T-cell (primary cell): ENCODE results near the gene SLC11A1. TPM values are rescaled to one million over a fixed set of nuclear protein-coding genes. Genes with fewer than 3 reads are reported as not detected.

ENCODE experiments used
- ATAC-seq, 4 experiments: fragments of 200-7000 bp in 3 of 4; fragments of 150-1000 bp in 1 of 4; cut with Tn5 transposase; replicated peaks in 1 of 4; 1 replicate in 3 of 4; 2 replicates in 1 of 4; pipeline ENCODE4 v1.10.0; 2021; ENCODE audit warnings: moderate library complexity in 3 of 4, mild to moderate bottlenecking in 2 of 4, moderate number of reproducible peaks in 1 of 4
- CTCF ChIA-PET, 2 donors: fragments of 300-600 bp; sonication (Branson Sonifier 250); formaldehyde crosslinking; loops; one replicate each; lab custom pipeline; 2022; ENCODE audit warnings: antibody characterized with exemption in 2 of 2; lab: Charles Lee
- POLR2A ChIA-PET, 2 donors: fragments of 300-600 bp; sonication (Branson Sonifier 250); formaldehyde crosslinking; loops; one replicate each; lab custom pipeline; 2022; ENCODE audit warnings: antibody characterized with exemption in 2 of 2; lab: Charles Lee
- DNase-seq, 35 experiments: peaks; one replicate each; pipeline versions ENCODE4 v3.0.0 to v3.0.0-alpha.2; 2013 to 2023
- H3K27ac ChIP-seq: one replicate; pipeline ENCODE4 v1.5.1; 2013; ENCODE audit warnings: low read length
- H3K27me3 ChIP-seq, 2 experiments: replicated peaks in 1 of 2; 1 replicate in 1 of 2; 2 replicates in 1 of 2; pipeline versions ENCODE4 v1.6.1 to v1.7.0; 2013; ENCODE audit warnings: low read length in 1 of 2, mixed read lengths in 1 of 2; ENCODE audit not compliant: control insufficient read depth in 2 of 2, insufficient read depth in 2 of 2; ENCODE audit errors: extremely low read depth in 1 of 2
- H3K36me3 ChIP-seq, 2 donors: 1 replicate in 1 of 2; 2 replicates in 1 of 2; pipeline versions ENCODE4 v1.6.1 to v1.7.0; 2013; ENCODE audit warnings: low read length in 1 of 2; ENCODE audit not compliant: control insufficient read depth in 2 of 2, insufficient read depth in 1 of 2; ENCODE audit errors: extremely low read depth in 1 of 2
- H3K4me1 ChIP-seq, 2 experiments: 1 replicate in 1 of 2; 2 replicates in 1 of 2; pipeline versions ENCODE4 v1.6.1 to v1.7.0; 2013; ENCODE audit warnings: low read length in 2 of 2, mixed read lengths in 1 of 2; ENCODE audit not compliant: insufficient read depth in 2 of 2, control insufficient read depth in 1 of 2; ENCODE audit errors: extremely low read depth in 1 of 2
- H3K4me3 ChIP-seq, 2 donors: 1 replicate in 1 of 2; 2 replicates in 1 of 2; pipeline versions ENCODE4 v1.5.1 to v1.7.0; 2013; ENCODE audit warnings: mild to moderate bottlenecking in 2 of 2, low read length in 1 of 2, moderate library complexity in 1 of 2; ENCODE audit not compliant: control insufficient read depth in 1 of 2; ENCODE audit errors: extremely low read depth in 1 of 2
- H3K9me3 ChIP-seq: 2 replicates; pipeline ENCODE4 v1.7.0; 2013
- H3K27ac Mint-ChIP-seq, 2 donors: one replicate each; pipeline ENCODE4 v1.8.0; 2020 to 2021; ENCODE audit warnings: mild to moderate bottlenecking in 2 of 2, mixed read lengths in 2 of 2
- H3K27me3 Mint-ChIP-seq, 2 donors: one replicate each; pipeline ENCODE4 v1.8.0; 2021 to 2022; ENCODE audit warnings: mixed read lengths in 2 of 2
- H3K36me3 Mint-ChIP-seq: one replicate; pipeline ENCODE4 v1.8.0; 2021; ENCODE audit warnings: mixed read lengths
- H3K4me1 Mint-ChIP-seq, 3 donors: one replicate each; pipeline ENCODE4 v1.8.0; 2020 to 2022; ENCODE audit warnings: mixed read lengths in 3 of 3, mild to moderate bottlenecking in 1 of 3
- H3K4me3 Mint-ChIP-seq, 3 donors: one replicate each; pipeline ENCODE4 v1.8.0; 2020 to 2022; ENCODE audit warnings: mild to moderate bottlenecking in 3 of 3, mixed read lengths in 3 of 3, moderate library complexity in 3 of 3
- H3K9me3 Mint-ChIP-seq, 3 donors: one replicate each; pipeline ENCODE4 v1.8.0; 2020 to 2022; ENCODE audit warnings: mixed read lengths in 3 of 3
- WGBS: methylation state at CpG from one replicate; pipeline ENCODE4 v1.1.5; 2013; ENCODE audit warnings: missing lambda C conversion rate; ENCODE audit not compliant: insufficient coverage; 5-methylcytosine and 5-hydroxymethylcytosine counted together
- total RNA-seq, 35 experiments: library from RNA in 6 of 35; stranded (reverse) in 6 of 35; fragments of 120-200 nt in 1 of 35; gene quantifications; one replicate each; pipeline versions ENCODE4 v1.2.1 to v1.2.4 and lab custom pipeline; 2013 to 2026

The SLC11A1 gene
- total RNA-seq, 5 donors from 2014 or later (not counting 1 experiment from before 2014, with no cell fraction given), result 0.40 to 1.2 (median 0.79) TPM

DNA sequence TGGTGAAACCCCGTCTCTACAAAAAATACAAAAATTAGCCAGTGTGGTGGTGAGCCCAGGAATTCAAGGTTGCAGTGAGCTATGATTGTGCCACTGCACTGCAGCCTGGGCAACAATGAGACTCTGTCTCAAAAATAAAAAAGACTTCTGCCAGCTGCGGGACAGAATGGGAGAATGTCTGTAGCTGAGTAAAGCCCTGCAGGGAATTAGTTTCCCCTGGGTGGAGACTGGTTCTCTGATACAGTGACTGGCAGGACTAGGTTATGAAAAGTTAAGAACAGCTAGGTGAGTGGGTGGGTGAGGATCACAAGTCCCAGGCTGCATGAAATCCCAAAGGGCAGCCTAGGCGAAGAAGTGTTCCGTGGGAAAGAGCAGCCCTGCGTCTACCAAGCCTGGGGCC, 39.2 kb upstream of the SLC11A1 start:
- ChIA-PET CTCF (no interaction called here), POLR2A (no interaction called here)
- Mint-ChIP-seq H3K4me1 (no peaks in the 10 kb centered on the region), H3K4me3 (no peak overlapping the region), H3K36me3 (no peaks in the 10 kb centered on the region), H3K27ac (no peak overlapping the region), H3K27me3 (no peaks in the 10 kb centered on the region), H3K9me3 (no peaks in the 10 kb centered on the region)
- H3K36me3 ChIP-seq, result no peaks in the 10 kb centered on the region
- ATAC-seq (no peak), DNase-seq (no peak)
- peaks cover 0 to 6% of the 10 kb centered on the region in 2 experiments for H3K27me3 ChIP-seq
- H3K9me3 ChIP-seq, result no peaks in the 10 kb centered on the region
- H3K4me3 ChIP-seq, result no peak overlapping the region
- WGBS, result 95% methylated on average over 4 of the region's 5 CpGs
- no peaks in the 10 kb centered on the region for H3K4me1 ChIP-seq
- no peak overlapping the region for H3K27ac ChIP-seq

DNA sequence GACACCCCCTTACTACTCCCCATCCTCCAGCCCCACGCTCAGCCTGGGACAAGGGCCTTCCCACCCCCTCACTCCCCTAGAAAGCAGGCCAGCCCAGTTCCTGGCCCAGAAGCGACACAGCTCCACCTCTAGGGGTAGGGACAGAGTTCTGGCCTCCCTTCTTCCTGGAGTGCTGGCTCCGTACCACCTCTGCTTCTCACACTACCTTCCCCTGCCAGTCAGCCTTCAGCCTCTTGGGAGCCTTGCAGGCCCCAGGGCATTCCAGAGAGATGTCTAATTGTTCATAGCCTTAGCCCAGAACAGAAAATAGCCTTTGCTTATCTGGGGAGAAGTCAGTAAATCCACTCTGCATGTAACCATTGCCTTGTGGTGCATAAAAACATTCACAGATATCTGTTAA, 38.5 kb upstream of the SLC11A1 start:
- H3K36me3 Mint-ChIP-seq, result no peaks in the 10 kb centered on the region
- 95% methylated on average over 2 of the region's 3 CpGs for WGBS

DNA sequence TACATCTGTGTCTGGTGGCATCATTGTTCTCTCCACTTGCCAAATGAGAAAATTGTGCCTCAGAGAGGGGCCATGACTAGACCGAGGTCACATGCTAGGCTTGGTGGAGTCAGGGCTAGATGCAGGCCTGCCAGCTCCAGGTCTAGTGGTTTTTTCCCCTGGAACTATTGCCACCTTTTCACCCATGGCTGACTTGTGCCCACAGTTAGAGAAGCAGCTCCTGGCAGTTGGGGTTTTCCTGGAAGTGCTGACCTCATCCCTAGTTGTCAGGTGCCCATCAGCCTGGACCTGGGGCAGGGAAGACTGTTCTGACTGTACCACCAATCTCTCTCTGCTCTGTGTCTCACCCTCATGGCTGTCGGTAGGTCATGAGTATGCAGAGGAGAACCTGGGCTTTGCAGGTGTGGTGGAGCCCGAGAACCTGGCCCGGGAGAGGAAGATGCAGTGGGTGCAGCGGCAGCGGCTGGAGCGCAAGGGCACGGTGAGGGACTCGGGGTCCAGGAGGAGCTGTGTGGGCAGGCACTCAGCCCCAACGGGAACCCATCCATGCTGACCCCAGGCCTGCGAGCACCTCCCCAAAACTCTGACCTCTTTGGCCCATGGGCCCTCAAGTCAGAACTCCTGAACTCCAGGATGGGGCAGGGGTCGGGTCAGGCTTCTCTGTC, 37.9 kb upstream of the SLC11A1 start:
- Histone ChIP-seq H3K36me3 (no peaks in the 10 kb centered on the region), H3K4me3 (no peak overlapping the region), H3K27ac (no peak overlapping the region), H3K4me1 (no peaks in the 10 kb centered on the region), H3K27me3 (peaks cover 0 to 6% of the 10 kb centered on the region in 2 experiments), H3K9me3 (no peaks in the 10 kb centered on the region)
- 94% methylated on average over 9 of the region's 12 CpGs for WGBS
- Mint-ChIP-seq H3K9me3 (no peaks in the 10 kb centered on the region), H3K36me3 (no peaks in the 10 kb centered on the region), H3K27ac (no peak overlapping the region), H3K4me3 (no peak overlapping the region), H3K4me1 (no peaks in the 10 kb centered on the region), H3K27me3 (no peaks in the 10 kb centered on the region)
- ChIA-PET CTCF (no interaction called here), POLR2A (no interaction called here)
- DNase-seq (no peak), ATAC-seq (no peak)

More for the DNA sequence above, 38.5 kb upstream of the SLC11A1 start:
- ATAC-seq (no peak), DNase-seq (no peak)
- Histone ChIP-seq H3K9me3 (no peaks in the 10 kb centered on the region), H3K27ac (no peak overlapping the region), H3K4me3 (no peak overlapping the region), H3K27me3 (peaks cover 0 to 6% of the 10 kb centered on the region in 2 experiments), H3K4me1 (no peaks in the 10 kb centered on the region), H3K36me3 (no peaks in the 10 kb centered on the region)
- Mint-ChIP-seq H3K4me3 (no peak overlapping the region), H3K27me3 (no peaks in the 10 kb centered on the region), H3K4me1 (no peaks in the 10 kb centered on the region), H3K9me3 (no peaks in the 10 kb centered on the region), H3K27ac (no peak overlapping the region)
- ChIA-PET CTCF (no interaction called here), POLR2A (no interaction called here)

DNA sequence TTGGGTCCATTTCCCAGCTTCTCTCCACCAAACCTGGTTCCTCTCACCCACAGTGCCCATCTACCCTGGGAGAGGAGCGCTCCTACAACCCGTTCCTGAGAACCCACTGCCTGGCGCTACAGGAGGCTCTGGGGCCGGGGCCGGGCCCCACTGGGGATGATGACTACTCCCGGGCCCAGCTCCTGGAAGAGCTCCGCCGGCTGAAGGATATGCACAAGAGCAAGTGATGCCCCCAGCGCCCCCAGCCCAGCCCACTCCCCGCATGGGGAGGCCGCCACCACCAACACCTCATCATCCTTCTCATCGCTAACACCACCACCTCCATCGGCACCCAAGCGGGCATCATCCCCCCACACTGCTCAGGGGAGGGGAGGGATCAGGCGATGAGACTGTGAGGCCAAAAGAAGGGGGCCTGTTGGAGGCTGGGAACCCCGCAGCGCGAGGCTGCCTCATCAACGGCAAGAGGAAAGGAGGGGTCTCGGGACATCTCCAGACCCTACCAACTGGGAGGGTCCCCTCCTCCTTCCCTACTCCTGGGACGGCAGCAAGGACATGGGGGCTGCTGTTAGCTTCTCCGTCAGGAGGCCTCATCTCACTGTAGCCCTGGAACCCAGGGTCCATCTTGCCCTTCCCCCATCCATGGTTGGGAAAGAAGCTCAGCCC, 37.2 kb upstream of the SLC11A1 start:
- Mint-ChIP-seq H3K27me3 (no peaks in the 10 kb centered on the region), H3K4me1 (no peaks in the 10 kb centered on the region), H3K27ac (no peak overlapping the region), H3K4me3 (no peak overlapping the region), H3K36me3 (no peaks in the 10 kb centered on the region), H3K9me3 (no peaks in the 10 kb centered on the region)
- ATAC-seq, result no peak
- Histone ChIP-seq H3K27ac (no peak overlapping the region), H3K36me3 (no peaks in the 10 kb centered on the region), H3K4me3 (no peak overlapping the region), H3K4me1 (no peaks in the 10 kb centered on the region), H3K9me3 (no peaks in the 10 kb centered on the region), H3K27me3 (peaks cover 0 to 6% of the 10 kb centered on the region in 2 experiments)
- CTCF ChIA-PET, result no interaction called here
- POLR2A ChIA-PET, result no interaction called here
- 90% methylated on average over 7 of the region's 22 CpGs for WGBS
- DNase-seq, result no peak

DNA sequence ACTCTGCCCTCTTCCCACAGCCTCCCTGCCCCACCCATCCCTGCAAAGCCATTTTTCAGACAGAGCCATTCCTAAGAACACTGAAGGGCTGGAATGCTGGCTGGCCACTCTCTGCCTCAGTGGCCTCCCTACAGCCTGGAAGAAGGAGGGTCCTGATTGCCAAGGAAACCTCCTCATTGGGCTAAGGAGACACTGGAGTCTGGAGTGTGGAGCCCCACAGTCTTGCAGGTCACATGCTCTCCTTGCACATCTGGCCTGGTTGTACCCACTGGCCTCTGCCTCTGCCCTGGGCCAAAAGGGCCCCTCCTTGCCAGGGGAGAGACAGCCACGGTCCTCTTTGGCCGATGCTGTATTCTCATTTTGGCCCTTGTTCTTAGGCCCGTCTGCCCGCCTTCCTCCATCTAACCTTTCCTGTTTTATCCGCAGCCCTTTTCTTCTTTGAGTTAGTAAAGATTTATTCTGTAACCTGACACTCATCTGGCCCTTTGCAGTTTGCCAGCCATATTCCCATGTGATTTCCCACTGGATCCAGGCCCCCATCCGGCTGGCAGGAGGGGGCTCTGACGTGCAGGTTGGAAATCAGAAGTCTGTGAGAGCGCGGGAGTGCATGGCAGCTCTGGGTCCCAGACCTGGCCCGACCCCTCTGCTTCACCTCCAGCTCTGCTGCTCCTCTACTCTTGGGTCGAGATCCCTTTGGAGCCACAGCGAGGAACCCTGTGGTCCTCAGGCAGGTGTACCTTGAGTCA, 36.4 kb upstream of the SLC11A1 start:
- Mint-ChIP-seq H3K27me3 (no peaks in the 10 kb centered on the region), H3K9me3 (no peaks in the 10 kb centered on the region), H3K4me3 (no peak overlapping the region), H3K4me1 (no peaks in the 10 kb centered on the region), H3K36me3 (no peaks in the 10 kb centered on the region), H3K27ac (no peak overlapping the region)
- ChIA-PET CTCF (no interaction called here), POLR2A (no interaction called here)
- H3K4me3 ChIP-seq, result no peak overlapping the region
- H3K36me3 ChIP-seq, result no peaks in the 10 kb centered on the region
- H3K27ac ChIP-seq, result no peak overlapping the region
- H3K4me1 ChIP-seq, result no peaks in the 10 kb centered on the region
- DNase-seq (no peak), ATAC-seq (no peak)
- H3K9me3 ChIP-seq, result no peaks in the 10 kb centered on the region
- peaks cover 0 to 6% of the 10 kb centered on the region in 2 experiments for H3K27me3 ChIP-seq
- 84% methylated on average over 10 of the region's 12 CpGs for WGBS

DNA sequence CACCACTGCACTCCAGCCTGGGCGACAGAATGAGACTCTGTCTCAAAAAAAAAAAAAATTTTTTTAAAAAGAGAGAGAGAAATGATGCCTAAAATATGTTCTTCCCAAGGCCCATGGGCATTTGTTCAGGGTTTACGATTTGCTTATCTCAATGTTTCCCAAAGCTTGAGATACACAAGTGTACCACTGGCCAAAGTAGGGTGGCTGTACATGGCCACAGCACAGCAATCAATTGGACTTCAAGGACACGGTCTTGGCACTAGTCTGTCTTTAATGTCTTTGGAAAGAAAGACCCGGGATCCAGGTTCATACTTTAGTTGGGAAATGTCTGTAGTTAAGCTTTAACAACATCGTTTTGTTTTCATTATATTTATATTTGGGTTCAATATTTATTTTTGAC, 34.9 kb upstream of the SLC11A1 start:
- ATAC-seq, result no peak
- Mint-ChIP-seq H3K4me3 (no peak overlapping the region), H3K27me3 (no peaks in the 10 kb centered on the region), H3K36me3 (peaks cover 3% of the 10 kb centered on the region), H3K9me3 (peaks cover 4 to 6% (median 6%) of the 10 kb centered on the region in 3 donors), H3K4me1 (no peaks in the 10 kb centered on the region), H3K27ac (no peak overlapping the region)
- H3K4me1 ChIP-seq, result no peaks in the 10 kb centered on the region
- DNase-seq, result no peak
- ChIA-PET CTCF (no interaction called here), POLR2A (no interaction called here)
- H3K27ac ChIP-seq, result no peak overlapping the region
- 94% methylated on average over 1 of the region's 5 CpGs for WGBS
- H3K36me3 ChIP-seq, result no peaks in the 10 kb centered on the region
- no peak overlapping the region for H3K4me3 ChIP-seq
- H3K27me3 ChIP-seq, result peaks cover 0 to 6% of the 10 kb centered on the region in 2 experiments
- no peaks in the 10 kb centered on the region for H3K9me3 ChIP-seq
